Peyer's patch (tissue), 4 donors: ENCODE measurements around the gene OPTC.

ENCODE experiments used
- POLR2A ChIP-seq, 2 donors: fragments of 450-650 bp; IDR thresholded peaks; one replicate each; pipeline ENCODE4 v1.5.1; 2017; ENCODE audit warnings: antibody characterized with exemption in 2 of 2, mild to moderate bottlenecking in 2 of 2, moderate library complexity in 2 of 2
- TF ChIP-seq, protein P1 (sequence below), 6 experiments: fragments of 450-650 bp in 4 of 6; fragments of 200-600 bp in 2 of 6; sonication (generic) in 1 of 6; IDR thresholded peaks; one replicate each; pipeline ENCODE4 v1.5.1; 2017 to 2019; ENCODE audit warnings: antibody characterized with exemption in 6 of 6, mild to moderate bottlenecking in 3 of 6, moderate library complexity in 1 of 6

DNA sequence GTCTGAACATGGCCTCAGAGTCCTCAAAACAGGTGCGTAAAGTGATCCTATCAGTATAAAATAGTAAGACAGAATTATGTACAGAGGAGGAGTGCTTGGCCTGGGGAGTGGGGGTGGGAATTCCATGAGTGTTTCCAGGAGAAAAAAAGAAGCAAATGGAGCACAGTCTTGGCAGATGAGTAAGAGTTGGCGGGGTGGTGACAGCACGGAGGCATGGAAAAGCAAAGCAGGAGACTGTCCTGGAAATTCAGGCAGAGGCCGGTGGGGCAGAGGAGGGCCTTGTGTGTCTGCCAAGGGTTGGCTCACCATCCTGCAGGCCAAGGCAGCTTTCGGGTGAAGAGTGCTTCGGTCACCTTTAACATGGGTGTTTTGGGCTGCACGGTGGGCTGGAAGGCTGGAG is 63.4 kb downstream of the OPTC start:
- TF ChIP-seq, protein P1, sequence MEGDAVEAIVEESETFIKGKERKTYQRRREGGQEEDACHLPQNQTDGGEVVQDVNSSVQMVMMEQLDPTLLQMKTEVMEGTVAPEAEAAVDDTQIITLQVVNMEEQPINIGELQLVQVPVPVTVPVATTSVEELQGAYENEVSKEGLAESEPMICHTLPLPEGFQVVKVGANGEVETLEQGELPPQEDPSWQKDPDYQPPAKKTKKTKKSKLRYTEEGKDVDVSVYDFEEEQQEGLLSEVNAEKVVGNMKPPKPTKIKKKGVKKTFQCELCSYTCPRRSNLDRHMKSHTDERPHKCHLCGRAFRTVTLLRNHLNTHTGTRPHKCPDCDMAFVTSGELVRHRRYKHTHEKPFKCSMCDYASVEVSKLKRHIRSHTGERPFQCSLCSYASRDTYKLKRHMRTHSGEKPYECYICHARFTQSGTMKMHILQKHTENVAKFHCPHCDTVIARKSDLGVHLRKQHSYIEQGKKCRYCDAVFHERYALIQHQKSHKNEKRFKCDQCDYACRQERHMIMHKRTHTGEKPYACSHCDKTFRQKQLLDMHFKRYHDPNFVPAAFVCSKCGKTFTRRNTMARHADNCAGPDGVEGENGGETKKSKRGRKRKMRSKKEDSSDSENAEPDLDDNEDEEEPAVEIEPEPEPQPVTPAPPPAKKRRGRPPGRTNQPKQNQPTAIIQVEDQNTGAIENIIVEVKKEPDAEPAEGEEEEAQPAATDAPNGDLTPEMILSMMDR (IDR thresholded peaks at IDR 0.05), result no peak
- no peak for TF ChIP-seq POLR2A (IDR thresholded peaks at IDR 0.05)
